NT2/D1 (cell line): ENCODE results near the gene DNASE1.

Experiments
- YY1 ChIP-seq: IDR thresholded peaks from 2 replicates; pipeline ENCODE4 v1.6.1; 2011; ENCODE audit not compliant: insufficient read length, insufficient read depth
- ZNF274 ChIP-seq: IDR thresholded peaks from 2 replicates; pipeline ENCODE4 v1.6.1; 2011; ENCODE audit warnings: mild to moderate bottlenecking, low read depth, low read length

DNA sequence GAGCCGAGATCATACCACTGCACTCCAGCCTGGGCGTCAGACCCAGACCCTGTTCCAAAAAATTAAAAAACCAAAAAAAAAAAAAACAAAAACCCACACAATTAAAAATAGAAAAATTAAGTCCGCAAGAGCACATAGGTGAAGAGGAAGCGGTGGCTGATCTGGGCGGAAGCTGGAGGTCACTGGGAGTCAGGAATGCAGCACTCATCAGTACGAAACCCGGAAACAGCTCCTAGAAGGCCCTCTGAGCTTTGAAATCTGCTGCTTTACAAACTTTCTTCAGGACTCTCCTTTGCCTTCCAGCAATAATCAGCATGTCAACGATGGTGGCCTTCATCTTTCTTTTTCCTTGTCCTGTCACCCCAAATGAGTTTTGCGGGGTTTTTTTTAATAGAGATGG lies 33.3 kb downstream of the DNASE1 start:
- TF ChIP-seq YY1 (no peak), ZNF274 (no peak)
